ENCODE data around the gene PTGS1.
A peak's percentile ranks its signal among the peaks of the same experiment; 100 is the strongest.
"Not testable (repeated sequence)": the region's sequence is repeated elsewhere in the genome, so short reads cannot be mapped to it uniquely, and the experiment has no call there.

The PTGS1 gene

DNA sequence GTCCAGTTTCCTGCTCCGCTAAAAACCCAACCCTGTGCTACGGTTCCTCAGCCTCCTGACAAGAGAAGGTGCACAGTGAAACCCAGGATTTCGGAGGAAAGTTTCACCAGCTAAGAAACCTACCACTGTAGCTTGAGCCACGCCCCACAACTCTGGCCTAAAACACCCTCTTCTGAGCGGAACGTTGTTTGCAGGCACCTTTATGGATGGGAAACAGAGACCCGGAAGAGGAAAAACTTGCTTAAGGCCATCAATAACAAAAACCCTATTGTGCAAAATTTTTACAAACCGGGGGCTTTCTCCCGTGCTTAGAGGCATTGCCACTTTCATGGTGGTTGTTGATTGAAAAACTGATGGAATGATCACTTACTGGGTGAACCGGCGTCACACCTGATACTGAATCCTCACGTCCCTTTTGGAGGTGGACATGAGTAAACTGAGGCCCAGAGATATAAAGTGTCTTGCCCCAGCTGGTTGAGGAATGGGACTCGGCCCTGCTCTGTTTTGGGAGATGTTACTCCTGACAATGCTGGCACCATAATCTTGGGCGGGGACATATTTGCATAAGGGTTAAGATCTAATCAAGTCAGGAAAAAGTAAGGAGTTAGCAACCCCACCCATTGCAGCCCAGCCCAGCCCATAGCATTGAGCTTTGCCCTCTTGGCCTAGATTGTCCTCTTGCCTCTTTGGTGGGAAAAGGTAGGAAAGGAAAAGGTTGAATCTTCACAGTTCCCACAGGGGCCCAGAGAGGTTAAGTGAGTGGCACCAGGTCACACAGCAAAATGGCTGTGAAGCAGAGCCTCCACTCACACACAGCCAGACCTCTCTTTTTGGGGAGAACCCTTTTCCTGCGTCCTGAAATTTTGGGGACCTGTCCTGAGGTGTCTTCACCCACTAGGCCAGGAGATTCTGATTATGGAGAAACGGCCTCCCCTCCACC, 23.2 kb upstream of the PTGS1 start:
- DNase-seq (ENCODE audit: low read depth), result no peak

DNA sequence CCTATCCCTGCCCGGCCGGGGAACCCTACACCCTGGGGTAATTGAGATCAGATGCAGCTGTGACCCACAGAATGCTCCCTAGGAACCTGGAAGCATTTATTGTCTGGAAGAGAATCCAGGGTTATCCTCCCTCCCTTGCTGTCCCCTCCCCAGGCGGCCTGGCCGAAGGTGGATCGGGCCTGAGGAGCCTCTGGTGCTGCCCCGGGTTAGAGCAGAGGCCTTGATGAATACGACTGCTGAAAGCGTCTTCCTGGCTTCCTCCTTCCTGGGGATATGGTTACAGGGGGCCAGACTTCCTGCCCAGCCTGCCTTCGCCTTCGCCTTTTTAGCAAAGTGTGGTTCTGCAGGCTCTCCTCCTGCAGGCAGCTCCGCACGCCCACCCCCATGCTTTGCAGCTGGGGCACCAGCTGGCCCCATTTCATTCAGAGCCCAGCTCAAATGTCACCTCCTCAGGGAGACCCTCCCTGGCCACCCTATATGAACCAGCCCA, 22.5 kb upstream of the PTGS1 start:
- no peak for DNase-seq (ENCODE audit: low read depth)

DNA sequence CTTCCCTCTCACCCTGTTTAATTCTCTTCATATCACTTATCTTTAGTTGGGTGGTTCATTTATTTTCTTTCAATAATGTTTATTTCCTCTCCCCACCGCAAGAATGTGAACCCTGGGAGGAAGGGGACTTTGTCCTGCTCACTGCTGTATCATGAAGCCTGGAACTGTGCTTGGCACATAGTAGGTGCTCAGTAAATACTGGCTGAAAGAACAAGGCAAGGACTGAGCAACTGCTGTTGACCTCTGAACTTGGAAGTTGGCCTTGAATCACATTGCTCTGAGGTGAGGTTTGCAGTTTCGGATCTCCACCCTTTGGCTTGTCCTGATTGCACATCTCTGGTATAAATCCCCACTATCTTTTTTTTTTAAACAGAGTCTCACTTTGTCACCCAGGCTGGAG, 22.0 kb upstream of the PTGS1 start:
- DNase-seq (ENCODE audit: low read depth), result no peak

DNA sequence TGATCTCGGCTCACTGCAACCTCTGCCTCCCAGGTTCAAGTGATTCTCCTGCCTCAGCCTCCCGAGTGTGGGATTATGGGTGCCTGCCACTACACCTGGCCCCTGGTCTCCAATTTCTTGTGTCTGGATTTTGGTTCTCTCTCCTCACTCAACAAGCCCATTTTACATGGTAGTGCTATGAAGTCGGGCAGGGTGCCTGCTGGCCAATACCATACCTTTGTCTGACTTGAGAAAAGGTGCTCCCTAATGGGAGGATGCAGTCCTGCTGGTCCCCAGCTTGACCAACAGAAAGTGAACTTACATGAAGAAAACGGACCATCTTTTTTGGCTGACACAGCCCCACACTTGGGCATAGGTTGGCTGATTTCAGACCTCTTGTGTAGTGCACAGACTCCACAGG, 21.6 kb upstream of the PTGS1 start:
- no peak for DNase-seq (ENCODE audit: low read depth)

DNA sequence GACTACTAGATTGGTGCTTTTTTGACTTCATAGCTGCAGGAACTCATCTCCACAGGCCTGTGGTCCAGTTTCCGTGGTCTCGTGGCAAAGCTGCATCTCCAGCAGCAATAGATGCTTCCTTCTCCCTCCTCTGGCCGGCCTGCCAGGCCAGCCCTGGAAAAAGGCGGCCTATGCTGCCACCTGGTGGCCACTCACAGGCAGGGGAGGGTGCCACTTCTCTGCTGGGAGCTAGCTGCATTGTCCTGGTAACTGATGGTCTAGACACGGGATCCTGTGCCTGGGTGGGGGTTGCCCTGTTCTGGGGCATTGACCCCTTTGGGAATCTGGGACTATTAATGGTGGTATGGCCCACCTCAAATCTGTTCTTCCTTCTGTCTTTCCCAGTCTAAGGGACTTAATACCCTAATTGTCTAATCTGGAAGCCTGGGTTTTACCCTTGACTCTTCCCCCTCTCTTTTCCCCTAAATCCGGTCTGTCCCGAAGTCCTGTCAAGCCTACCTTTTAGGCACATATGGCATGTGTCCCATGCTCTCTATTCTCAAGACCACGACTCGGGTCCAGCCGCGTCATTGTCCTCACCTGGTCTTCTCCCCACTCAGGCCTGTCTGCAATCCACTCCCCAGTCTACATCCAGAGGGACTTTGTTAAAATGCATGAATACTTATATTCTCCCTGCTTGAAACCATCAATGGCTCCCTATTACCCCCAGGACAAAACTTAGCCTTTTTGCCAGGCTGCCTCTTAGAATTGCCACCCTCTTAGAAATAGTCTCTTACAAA, 20.1 kb upstream of the PTGS1 start:
- DNase-seq (ENCODE audit: low read depth), result peak; percentile 46

DNA sequence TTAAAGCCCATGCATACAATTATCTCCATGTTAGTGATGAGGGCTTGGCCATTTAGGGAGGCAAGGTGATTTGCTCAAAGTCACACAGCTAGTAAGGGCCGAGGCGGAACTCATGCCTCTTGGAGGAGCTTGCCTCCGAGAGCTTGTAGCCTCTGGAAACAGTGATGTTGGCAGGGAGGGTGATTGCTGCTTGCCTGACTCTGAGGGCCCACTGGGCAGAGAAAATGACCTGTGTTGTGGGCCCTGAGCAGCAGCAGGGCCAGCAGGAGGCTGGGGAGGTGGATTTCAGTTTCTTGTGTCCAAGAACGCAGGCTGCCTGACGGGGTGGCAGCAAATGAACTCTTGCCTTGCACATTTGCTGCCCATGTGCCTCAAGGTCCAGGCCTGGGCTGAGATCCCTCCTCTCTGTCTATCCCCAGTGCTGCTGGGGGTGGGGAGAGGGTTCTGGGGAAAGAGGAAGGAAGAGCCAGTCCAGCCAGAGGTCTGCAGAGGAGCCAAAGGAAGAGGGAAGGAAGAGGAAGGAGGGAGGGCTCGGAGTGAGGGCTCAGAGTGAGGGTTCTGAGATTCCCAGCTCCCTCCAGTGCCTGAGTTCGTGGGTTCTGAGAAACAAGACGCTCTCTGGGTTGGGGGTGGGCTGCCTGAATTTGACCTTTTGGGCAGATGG, 16.2 kb upstream of the PTGS1 start:
- no peak for DNase-seq (ENCODE audit: low read depth)

DNA sequence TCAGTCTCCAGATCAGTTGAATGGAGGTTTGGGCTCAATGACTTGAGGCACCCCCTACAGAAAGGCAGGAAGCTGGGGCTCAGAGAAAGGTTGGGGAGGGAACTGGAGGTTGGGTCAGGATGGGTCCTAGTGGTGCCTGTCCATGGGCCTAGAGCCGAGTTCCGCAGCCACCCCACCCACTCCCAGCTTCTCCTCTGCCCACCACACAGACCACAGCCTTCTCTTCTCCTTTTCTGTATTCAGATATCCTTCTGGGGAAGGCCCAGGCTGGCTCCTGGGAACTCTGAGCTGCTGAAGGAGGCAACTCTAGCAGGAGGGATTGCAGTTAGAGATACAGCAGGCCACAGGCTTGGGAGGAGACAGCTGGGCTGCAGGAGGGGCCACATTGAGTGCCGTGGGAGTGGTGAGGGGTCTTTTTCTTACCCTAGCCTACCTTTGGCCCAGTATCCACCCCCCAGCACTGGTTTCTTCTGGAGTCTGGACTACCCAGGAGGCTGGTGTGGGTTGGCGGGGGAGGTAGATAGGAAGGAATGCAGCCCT, 15.4 kb upstream of the PTGS1 start:
- no peak for DNase-seq (ENCODE audit: low read depth)

DNA sequence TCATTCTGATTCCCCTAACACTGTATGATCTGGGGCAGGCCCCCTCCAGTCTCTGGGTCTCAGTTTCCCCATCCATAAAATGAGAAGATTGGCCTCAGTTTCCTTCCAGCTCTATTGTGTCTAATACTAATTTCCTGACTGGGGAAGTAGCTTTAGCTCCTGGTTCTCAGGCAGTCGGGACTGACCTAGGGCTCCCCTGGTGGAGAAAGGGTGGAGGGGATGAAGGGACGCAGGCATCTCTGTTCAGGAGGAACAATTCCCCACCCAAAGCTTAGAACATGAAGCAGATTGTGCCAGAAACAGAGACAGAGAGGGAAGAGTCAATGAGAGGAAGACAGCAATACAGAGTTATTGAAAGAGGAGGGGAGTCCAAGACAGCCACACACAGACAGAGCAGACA, 14.2 kb upstream of the PTGS1 start:
- no peak for DNase-seq (ENCODE audit: low read depth)

DNA sequence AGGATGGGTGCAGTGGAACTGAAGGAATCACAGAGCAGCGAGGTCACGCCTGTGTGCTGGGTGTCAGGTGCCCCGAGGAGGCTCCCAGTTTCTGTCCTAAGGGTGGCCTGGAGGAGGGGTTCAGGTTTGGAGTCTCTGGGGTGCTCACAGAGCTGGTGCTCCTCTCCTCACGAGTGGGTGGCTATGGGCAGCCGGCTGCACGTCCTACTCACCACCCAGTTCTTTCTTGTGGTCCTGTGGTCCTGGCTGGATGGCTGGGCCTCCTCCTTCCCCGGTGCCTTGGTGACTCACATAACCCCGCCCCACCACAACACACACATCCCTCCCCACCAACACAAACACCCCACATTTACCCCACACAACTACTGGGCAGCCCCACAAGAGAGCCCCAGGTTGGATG, 9.9 kb upstream of the PTGS1 start:
- DNase-seq (ENCODE audit: low read depth), result peak; percentile 49

DNA sequence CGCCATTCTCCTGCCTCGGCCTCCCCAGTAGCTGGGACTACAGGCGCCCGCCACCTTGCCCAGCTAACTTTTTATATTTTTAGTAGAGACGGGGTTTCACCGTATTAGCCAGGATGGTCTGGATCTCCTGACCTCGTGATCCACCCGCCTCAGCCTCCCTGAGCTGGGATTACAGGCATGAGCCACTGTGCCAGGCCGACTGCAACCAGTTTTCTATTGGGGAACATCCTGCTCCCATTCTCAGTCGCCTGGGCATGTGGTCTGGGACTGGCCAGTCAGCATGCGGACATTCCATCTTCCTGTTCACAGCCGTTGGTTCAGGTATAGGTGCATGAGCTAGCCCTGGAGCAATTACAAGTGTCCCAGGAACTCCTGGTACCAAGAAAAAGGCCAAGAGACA, 7.7 kb upstream of the PTGS1 start:
- DNase-seq (ENCODE audit: low read depth), result not testable (repeated sequence)

DNA sequence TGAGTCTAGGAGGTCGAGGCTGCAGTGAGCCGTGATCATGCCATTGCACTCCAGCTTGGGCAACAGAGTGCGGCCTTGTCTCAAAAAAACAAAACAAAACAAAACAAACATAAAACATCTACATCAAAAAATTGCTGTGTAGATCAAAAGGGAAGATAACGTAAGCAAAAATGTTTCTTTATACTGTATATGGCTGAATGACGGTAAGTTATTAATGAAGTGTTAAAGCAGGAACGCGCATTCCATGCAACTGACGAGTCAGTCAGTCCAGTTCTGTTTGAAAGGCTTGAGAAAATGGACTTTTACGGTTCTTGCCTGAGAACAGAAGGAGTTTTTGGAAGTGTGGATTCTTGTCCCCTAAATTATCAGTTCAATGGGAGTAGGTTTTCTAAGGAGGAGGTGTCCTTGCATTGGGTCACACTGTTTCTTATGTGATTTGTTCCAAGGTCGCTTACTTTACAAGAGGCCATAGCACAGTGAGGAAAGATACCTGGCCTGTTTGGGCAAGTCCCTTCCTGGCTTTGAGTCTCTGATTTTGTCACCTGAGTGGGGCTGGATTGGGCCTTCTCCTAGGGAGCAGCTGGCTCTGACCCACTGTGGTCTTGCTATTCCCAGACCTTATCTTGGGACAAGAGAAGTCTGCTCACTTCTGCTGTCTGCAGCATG, 6.6 kb upstream of the PTGS1 start:
- peak; percentile 70 for DNase-seq (ENCODE audit: low read depth)

DNA sequence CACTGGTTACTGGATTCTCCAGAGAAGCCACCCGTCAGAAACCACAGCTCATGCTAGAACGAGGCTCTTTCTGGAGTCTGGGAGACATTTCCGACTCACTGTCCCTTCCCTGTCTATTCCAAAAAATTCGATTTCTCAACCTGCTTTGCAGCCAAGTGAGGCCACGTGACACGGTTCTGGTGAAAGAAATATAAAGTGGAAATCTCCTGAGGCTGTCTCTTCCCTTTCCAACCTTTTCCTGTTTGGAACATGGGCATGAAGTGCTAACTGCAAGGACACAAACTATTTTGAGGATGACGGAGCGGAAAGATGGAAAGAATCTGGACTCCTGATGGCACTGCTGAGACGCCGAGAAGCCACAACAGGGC, 6.1 kb upstream of the PTGS1 start:
- peak; percentile 29 for DNase-seq (ENCODE audit: low read depth)

DNA sequence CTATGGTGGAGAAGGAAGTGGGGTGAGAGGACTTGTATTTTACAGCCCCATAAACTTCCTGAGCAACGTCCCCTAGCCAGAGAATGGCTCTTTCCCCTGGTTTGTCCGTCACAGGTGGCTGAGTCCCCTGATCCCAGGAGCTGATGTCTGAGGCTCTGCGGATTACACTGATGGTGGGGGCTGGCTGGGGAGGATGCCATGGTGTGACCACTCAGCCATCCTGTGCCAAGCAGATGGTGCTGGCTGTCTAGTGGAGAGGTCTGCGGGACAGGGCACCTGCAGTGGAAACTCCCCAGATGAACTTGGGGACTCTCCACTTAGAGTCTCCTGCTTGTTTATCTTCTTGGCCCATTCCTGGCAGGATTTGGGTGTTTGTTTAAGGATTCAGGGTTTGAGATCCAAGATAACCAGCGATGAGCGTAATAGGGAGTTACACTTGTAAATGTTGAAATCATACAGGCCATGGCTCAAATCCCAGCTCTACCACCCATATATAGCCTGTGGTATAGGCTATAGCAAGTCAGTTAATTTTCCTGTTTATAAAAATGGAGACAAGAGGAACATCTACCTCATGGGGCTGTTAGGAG, 4.7 kb upstream of the PTGS1 start:
- DNase-seq (ENCODE audit: low read depth), result peak; percentile 57

DNA sequence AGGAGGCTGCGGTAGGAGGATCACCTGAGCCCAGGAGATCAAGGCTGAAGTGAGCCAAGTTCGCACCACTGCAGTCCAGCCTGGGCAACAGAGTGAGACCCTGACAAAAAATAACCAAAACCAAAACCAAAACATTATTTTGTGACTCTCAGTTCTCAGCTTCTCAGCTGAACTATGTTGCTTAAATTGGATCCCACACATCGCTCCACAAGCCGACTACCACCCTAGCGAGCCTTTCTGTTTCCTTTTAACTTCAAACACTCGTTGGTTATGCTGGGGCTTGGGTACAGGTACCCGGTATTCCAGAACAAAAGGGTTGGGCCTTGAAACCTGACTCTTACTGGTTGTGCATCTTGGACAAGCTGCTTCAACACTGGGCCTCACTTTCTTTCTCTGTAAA, 3.8 kb upstream of the PTGS1 start:
- DNase-seq (ENCODE audit: low read depth), result no peak

DNA sequence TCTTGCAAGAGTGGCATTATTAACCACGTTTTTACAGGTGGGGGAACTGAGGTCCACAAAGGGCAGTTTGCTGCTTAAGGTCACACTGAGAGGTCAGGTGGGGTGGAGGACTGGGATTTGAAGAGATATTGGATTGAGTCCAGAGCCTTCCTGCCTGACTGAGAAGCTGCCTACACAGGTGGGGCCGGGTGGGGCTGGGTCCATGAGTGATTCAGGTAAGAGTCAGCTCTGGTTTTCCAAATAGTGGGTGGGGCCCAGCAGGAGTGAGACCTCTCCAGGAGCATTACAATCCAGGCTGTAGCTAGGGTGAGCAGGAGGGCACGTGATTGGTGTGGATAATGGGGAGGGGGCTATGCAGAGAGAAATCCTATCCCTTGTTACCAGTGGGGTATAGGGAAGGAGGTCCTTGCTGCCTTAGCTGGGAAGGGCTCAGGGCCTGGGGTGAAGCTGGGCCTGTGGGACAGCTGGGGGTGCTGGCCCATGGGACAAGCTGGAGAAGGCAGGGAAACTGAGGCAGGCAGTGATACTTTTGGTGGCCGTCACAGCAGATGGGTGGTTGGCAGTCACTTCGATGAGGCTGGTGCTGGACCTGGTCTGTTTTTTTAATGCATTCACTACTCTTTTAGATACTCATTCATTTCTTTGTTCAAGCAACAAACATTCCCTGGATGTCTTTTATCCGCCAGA, 2.9 kb upstream of the PTGS1 start:
- DNase-seq (ENCODE audit: low read depth), result no peak

DNA sequence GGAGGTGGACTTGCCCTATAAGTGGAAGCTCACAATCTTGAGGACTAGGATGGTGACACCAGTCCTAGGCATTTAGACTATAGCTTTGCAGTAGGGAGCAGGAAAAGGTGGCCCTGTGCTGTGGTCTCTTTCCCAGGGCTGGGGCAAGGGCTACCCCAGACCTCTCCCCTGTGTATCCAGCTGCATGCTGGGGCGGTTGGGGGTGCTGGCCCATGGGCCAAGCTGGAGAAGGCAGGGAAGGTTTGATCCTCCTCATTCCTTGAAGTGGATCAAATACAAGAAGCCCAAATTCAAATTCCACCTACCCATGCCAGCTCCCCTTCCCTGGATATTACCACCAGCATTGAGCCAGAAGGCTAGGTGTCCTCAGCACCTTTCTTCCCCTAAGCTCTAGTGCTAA, 2.2 kb upstream of the PTGS1 start:
- DNase-seq (ENCODE audit: low read depth), result no peak

DNA sequence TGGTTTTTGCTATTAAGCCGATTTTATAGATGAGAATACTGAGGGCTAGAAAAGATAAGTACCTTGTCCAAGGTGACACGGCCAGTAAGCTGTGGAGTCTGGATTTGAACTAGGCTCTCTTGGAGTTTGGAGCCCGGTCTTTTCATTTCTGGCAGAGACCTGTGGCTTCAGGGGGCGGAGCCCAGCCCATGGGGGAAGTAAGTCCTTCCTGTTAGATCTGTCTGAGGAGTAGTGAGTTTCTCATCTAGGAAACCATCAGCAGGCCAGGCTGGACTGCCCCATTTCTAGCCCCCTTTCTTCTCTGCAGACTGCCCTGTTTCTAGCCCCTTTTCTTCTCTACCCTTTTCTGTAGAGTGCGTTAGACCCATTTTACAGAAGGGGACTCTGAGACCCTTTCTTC, 521 bp upstream of the PTGS1 start:
- no peak for DNase-seq (ENCODE audit: low read depth)

DNA sequence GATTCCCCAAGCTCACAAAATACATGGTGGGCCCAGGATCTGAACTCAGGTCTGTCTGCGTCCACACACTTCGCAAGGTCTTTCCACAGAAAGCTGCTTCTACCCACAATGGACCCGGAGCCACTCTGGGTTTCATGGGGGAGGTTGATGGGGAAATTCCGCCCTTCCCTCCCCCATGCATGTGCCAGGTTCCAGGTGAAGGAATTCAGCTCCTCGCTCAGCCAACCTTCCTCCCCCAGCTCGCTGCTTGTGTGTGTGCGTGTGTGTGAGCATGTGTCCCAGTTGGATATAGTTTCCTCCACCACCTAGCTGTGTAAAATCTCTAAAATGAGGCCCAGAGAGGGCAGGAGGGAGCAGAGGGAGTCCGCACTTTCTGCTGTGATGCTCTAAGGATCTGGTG, 1.0 kb downstream of the PTGS1 start:
- no peak for DNase-seq (ENCODE audit: low read depth)

DNA sequence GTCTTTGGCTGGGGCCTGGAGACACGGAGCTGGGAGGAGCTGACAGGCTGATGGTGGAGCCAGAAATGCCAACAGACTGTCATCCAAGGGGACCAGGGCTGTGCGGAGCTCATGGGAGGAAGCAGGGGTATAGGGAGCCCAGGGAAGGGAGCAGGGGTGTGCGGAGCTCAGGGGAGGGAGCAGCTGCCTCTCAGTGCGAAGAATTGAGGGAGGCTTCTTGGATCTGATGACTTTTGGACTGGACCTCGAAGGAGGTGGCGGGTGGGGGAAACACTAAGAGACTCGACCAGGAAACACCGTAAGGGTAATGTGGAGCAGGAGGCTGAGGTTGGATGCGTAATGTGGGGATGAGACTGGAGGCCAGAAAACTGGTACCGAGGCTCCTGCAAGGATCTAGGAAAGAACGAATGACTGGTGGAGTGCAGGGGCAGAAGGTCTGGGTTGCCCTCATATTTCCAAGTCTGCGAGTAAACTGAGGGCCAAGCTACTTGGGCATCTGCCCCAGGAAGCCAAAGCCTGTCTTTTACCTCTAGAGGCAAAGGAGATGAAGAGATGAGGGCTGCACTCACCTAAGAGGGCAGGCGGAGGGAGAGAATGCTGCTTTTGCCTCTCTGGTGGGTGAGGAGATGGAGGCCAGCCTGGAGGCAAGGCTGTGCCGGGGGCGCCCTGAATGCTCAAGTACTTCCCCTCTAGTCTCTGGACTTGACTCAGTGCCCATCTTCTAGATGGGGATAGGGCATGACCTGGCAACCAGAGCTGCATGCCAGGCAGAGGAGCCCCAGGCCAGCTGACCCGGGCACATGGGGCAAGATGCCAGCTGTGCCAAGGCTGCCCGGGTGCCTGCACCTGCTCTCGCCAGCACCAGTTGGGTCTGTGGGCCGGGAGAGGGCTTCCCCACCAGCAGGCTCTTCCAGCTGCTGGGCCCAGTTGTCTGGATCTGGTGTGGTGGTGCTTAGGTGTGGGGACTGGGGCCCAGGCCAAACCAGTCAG, 2.3 kb downstream of the PTGS1 start:
- no peak for DNase-seq (ENCODE audit: low read depth)

Measured in amniotic epithelial cell (primary cell).